ENCODE results near the gene MADCAM1. TPM values are rescaled to one million over a fixed set of nuclear protein-coding genes. Genes with fewer than 3 reads are reported as not detected.

MADCAM1 gene
- total and polyA plus RNA-seq, 10 donors: 3.0 to 33.6 (median 5.6) TPM

DNA sequence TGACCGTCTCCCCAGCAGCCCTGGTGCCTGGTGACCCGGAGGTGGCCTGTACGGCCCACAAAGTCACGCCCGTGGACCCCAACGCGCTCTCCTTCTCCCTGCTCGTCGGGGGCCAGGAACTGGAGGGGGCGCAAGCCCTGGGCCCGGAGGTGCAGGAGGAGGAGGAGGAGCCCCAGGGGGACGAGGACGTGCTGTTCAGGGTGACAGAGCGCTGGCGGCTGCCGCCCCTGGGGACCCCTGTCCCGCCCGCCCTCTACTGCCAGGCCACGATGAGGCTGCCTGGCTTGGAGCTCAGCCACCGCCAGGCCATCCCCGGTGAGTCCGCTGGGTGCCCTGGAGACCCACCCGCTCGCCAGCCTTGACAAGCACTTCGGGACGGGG, 2.2 kb downstream of the MADCAM1 start:
- no peak overlapping the region for H3K27ac ChIP-seq
- H3K4me3 ChIP-seq: no peak overlapping the region
- intact Hi-C loops (cut with DNase I; ENCODE audit: low total_unique reads): no loop called here
- peaks cover 8 to 58% (median 26%) of the 10 kb centered on the region in 7 donors for H3K27me3 ChIP-seq (replicated peaks in 1 of 7)
- WGBS, 5 donors: 23 to 32% (median 28%) methylated on average over 11 to 26 of the region's 26 CpGs
- DNase-seq: no peak
- no peaks in the 10 kb centered on the region for H3K36me3 ChIP-seq
- H3K9me3 ChIP-seq: no peaks in the 10 kb centered on the region
- TF ChIP-seq, protein P1, sequence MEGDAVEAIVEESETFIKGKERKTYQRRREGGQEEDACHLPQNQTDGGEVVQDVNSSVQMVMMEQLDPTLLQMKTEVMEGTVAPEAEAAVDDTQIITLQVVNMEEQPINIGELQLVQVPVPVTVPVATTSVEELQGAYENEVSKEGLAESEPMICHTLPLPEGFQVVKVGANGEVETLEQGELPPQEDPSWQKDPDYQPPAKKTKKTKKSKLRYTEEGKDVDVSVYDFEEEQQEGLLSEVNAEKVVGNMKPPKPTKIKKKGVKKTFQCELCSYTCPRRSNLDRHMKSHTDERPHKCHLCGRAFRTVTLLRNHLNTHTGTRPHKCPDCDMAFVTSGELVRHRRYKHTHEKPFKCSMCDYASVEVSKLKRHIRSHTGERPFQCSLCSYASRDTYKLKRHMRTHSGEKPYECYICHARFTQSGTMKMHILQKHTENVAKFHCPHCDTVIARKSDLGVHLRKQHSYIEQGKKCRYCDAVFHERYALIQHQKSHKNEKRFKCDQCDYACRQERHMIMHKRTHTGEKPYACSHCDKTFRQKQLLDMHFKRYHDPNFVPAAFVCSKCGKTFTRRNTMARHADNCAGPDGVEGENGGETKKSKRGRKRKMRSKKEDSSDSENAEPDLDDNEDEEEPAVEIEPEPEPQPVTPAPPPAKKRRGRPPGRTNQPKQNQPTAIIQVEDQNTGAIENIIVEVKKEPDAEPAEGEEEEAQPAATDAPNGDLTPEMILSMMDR (IDR thresholded peaks at IDR 0.05 in 8 of 11, conservative IDR thresholded peaks at IDR 0.05 in 3 of 11): no peak
- no peak for TF ChIP-seq POLR2A (IDR thresholded peaks at IDR 0.05)
- peaks cover 5 to 57% (median 29%) of the 10 kb centered on the region in 6 donors for H3K4me1 ChIP-seq

DNA sequence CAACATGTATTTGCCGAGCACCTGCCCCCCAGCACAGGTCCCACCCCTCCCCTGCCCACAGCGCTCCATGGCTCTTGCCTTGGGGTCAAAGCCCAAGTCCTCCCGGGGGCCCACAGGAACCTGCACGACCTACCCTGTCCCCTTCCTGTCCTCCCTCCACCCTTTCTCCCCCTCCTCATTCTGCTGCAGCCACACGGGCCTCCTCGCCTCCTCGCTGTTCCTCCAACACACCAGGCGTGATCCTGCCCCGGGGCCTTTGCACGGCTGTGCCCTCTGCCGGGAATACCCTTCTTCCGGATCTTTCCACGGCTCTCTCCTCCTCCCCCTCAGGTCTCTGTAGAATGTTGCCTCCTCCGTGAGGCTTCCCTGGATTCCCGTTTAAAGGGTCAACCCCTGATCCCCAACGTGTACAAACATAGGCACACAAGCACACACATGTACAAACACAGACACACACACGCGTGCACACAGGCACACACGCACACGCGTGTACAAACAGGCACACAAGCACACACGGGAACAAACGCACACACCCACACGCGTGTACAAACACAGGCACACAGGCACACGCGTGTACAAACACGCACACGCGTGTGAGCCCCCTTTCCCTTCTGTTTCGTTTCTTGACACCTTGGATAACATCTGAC, 2.8 kb downstream of the MADCAM1 start:
- peaks cover 8 to 56% (median 26%) of the 10 kb centered on the region in 7 donors for H3K27me3 ChIP-seq (replicated peaks in 1 of 7)
- peaks cover 5 to 52% (median 26%) of the 10 kb centered on the region in 6 donors for H3K4me1 ChIP-seq
- TF ChIP-seq, protein P1 (IDR thresholded peaks at IDR 0.05 in 8 of 11, conservative IDR thresholded peaks at IDR 0.05 in 3 of 11): no peak
- TF ChIP-seq POLR2AphosphoS5 (IDR thresholded peaks at IDR 0.05) (no peak), POLR2A (IDR thresholded peaks at IDR 0.05) (no peak)
- no peaks in the 10 kb centered on the region for H3K9me3 ChIP-seq
- intact Hi-C loops (cut with DNase I; ENCODE audit: low total_unique reads): no loop called here
- no peak for DNase-seq
- 74 to 76% (median 75%) methylated on average over 31 of the region's 31 CpGs for WGBS, 5 donors
- no peak overlapping the region for H3K4me3 ChIP-seq
- no peak overlapping the region for H3K27ac ChIP-seq
- H3K36me3 ChIP-seq: no peaks in the 10 kb centered on the region

DNA sequence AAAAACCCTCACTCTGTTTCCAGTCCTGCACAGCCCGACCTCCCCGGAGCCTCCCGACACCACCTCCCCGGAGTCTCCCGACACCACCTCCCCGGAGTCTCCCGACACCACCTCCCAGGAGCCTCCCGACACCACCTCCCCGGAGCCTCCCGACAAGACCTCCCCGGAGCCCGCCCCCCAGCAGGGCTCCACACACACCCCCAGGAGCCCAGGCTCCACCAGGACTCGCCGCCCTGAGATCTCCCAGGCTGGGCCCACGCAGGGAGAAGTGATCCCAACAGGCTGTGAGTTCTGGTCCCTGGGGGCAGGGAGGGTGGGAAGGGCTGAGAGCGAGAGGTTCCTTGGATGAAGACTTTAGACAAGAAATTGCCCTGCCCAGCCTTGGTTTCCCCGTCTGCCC, 5.4 kb downstream of the MADCAM1 start:
- H3K27ac ChIP-seq: peak overlapping the region in 5 of 8 donors; percentile 45 to 87 (median 72)
- 83 to 92% (median 85%) methylated on average over 16 to 17 of the region's 17 CpGs for WGBS, 5 donors

DNA sequence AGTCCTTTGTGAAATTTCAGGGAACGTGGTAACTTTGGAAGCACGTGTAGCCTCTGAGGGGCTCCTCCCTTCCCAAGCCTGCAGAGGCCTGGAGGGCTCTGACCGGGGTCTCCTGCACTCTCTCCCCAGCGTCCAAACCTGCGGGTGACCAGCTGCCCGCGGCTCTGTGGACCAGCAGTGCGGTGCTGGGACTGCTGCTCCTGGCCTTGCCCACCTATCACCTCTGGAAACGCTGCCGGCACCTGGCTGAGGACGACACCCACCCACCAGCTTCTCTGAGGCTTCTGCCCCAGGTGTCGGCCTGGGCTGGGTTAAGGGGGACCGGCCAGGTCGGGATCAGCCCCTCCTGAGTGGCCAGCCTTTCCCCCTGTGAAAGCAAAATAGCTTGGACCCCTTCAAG, 8.3 kb downstream of the MADCAM1 start:
- peak; percentile 81 for DNase-seq
- H3K27ac ChIP-seq: no peak overlapping the region
- H3K27me3 ChIP-seq (replicated peaks in 1 of 7): peaks cover 0 to 5% (median 0%) of the 10 kb centered on the region in 7 donors
- peaks cover 11 to 49% (median 33%) of the 10 kb centered on the region in 6 donors for H3K4me1 ChIP-seq
- TF ChIP-seq, protein P1 (IDR thresholded peaks at IDR 0.05 in 8 of 11, conservative IDR thresholded peaks at IDR 0.05 in 3 of 11): no peak
- no peak for TF ChIP-seq POLR2AphosphoS5 (IDR thresholded peaks at IDR 0.05)
- no peak for TF ChIP-seq POLR2A (IDR thresholded peaks at IDR 0.05)
- H3K4me3 ChIP-seq: no peak overlapping the region
- no peaks in the 10 kb centered on the region for H3K9me3 ChIP-seq
- intact Hi-C loops (cut with DNase I; ENCODE audit: low total_unique reads): no loop called here
- WGBS, 5 donors: 88 to 94% (median 92%) methylated on average over 8 to 14 of the region's 14 CpGs
- peaks cover 0 to 7% (median 0%) of the 10 kb centered on the region in 6 donors for H3K36me3 ChIP-seq

More for the DNA sequence above, 5.4 kb downstream of the MADCAM1 start:
- Histone ChIP-seq H3K27me3 (replicated peaks in 1 of 7) (peaks cover 6 to 32% (median 19%) of the 10 kb centered on the region in 7 donors), H3K9me3 (no peaks in the 10 kb centered on the region), H3K4me1 (peaks cover 4 to 43% (median 25%) of the 10 kb centered on the region in 6 donors), H3K36me3 (no peaks in the 10 kb centered on the region), H3K4me3 (no peak overlapping the region)
- no peak for DNase-seq
- no peak for TF ChIP-seq POLR2A (IDR thresholded peaks at IDR 0.05)
- intact Hi-C loops (cut with DNase I; ENCODE audit: low total_unique reads): no loop called here

Measured in spleen (tissue), 11 donors.